GM18858 (cell line): ENCODE data around the gene RASA3.

ENCODE experiments used
- ATAC-seq: cut with Tn5 transposase; IDR thresholded peaks from one replicate; pipeline ENCODE4 v1.9.1; 2021; ENCODE audit not compliant: unreplicated experiment

The RASA3 gene

DNA sequence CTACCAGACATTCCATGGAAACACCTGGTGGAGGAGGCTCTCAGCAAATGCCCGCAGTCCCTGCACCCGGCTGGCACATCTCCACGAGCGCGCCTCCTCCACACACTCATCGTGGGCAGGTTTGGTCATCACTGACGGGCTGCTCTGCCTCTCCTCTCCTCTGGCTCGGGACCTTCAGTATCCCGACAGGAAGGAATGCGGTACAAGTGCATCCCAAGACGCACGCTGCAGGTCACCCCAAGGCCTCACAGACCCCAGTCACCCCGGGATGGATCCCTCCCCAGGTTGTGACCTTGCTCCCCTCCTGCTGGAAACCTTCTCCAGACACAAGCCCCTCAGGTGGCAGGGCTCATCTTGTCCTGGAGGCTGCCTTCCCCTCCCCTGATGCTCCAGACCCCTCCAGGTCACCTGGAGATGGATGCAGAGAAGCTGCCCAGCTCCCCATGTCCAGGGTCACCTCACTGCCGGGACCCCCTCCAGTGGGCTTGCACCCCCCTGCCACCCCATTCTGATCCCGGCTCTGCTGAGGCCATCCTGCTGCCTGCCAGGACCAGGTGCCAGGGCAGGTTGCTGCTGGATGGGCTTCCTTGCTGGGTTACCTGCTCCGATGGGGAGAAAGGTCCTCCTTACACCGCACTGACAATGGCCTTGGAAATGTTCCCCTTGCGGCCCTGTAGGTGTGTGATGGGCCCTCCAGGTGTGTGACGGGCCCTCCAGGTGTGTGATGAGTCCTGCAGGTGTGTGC, 188.4 kb downstream of the RASA3 start:
- no peak for ATAC-seq

DNA sequence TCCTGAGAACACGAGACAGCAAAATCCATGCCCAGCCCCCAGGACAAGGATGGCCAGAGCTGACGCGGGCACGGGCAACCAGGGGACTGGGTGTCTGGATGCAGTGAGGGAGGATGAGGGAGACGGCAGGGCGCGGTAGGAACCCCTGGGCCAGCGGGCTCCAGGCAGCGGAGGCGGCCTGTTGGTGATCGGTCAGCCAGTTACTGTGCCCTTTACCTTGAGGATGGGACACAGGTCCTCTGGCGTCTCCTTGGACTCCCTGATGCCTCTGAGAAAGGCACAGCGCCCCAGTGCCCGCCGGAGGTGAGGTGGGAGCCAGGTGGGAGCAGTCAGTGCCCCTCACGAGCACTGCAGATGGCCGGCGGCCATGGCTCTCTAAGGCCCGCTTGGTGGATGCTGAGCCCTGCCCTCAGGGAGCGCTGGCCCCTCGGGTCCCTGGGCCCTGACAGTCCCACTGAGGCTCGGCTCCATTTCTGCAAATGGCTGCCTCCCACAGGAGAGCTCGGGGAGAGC, 189.8 kb downstream of the RASA3 start:
- no peak for ATAC-seq

DNA sequence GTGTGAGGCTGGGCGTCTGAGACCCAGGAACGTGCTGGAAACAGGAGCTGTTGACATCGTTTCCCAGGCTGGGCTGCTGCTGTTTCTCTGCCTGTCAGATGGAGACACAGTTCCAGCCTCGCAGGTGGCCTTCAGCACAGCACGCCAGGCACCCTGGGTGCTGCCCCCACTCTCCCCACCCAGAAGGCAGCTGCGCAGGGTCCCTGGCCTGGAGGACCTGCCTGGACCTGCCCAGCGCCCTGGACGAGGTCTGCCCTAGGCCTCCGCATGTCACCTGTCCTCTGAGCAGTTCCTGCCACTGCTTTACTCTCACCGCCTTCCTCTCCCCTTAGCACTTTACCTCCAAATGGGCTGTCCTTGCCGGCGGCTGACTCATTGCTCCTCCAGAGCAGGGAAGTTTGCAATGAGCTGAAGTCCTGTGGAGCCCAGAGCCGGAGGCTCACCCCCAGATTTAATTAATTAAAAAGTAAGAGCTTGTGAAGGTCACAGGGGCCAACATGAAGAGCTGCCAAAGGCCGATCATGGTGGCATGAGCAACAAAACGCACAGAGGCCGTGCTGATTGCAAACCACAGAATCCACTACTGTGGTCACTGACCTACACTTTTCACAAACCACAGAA, 190.7 kb downstream of the RASA3 start:
- ATAC-seq, result no peak

DNA sequence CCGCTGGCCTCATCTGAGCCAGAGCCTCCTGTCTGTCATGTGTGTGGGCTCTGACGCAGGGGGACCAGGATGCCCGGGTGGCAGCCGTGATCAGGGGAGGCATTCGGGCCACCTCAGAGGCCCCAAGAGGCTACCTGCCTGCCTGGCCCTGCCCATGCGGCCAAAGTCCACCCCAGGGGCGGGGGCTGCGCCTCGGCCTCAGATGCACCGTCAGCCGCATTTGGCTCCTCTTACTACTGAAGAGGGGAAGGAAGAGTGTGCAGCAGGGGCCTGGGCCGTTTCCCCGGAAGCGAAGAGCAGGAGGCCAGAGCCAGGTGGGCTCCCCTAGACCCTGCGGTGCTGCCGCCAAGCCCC, 192.5 kb downstream of the RASA3 start:
- no peak for ATAC-seq

DNA sequence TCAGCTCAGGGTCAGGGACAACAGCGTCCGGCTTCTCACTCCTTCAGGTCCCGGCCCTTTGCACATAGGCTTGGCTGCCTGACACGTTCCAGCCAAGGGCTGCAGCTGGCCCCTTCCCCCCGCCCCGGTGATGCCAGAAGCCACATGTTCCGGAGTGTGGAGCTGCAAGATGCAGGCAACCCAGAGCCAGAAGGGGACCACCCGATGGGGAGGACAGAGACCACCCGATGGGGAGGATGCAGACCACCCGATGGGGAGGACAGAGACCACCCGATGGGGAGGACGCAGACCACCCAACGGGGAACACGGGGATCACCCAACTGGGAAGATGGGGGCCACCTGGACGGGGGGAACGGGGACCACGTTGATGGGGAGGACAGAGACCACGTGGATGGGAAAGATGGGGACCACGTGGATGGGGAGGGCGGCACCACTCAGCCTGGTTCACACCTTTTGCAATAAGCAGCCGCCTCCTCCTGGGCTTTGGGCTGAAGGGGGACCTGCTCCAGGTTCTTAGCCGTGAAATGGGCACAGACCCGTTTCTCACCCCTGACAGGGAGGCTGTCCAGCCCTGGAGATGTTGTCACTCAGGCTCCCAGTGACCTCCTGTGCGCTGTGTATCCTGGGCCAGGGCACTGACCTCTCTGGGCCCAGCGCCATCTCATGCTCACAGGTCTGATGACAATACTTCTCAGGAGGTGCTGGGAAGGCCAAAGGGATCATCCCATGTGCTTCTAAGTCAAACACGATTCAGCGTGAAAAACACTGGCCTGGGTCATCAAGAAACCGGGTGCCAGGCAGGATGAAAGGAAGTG, 193.1 kb downstream of the RASA3 start:
- no peak for ATAC-seq

DNA sequence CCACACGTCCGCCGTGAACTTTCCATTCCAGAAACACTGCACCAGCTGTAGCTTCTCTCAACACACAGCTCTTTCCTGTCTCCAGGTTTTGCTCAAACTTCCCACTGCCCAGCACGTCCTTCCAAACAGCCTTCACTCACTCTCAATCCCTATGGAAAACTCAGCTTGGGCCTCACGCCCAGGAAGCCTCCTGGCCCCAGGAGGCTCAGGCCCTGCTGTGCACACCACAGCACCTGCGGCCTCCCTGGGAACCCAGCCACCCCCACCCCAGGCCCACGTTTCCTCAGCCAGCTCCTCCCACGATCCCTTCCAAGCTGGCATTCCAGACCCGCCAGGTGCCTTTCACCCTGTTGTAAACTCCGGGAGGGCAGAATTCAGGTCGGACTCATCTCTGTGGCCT, 193.7 kb downstream of the RASA3 start:
- ATAC-seq, result no peak

DNA sequence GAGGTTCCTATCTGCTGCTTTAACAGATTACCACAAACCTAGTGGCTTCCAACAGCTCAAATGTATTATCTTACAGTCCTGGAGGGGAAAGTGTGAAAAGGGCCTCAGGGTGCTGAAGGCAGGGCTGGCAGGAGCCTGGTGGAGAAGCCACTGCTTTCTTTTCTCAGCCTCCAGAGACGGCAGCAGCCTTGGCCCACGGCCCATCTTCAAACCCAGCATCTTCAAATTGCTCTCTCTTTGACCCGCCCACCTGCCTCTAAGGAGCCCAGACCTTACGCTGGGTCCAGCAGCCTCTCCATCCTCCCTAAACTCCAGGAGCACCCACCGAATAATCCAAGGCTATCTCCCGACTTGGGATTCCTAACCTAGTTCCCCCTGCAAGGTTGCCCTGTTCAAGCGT, 194.2 kb downstream of the RASA3 start:
- ATAC-seq, result no peak

DNA sequence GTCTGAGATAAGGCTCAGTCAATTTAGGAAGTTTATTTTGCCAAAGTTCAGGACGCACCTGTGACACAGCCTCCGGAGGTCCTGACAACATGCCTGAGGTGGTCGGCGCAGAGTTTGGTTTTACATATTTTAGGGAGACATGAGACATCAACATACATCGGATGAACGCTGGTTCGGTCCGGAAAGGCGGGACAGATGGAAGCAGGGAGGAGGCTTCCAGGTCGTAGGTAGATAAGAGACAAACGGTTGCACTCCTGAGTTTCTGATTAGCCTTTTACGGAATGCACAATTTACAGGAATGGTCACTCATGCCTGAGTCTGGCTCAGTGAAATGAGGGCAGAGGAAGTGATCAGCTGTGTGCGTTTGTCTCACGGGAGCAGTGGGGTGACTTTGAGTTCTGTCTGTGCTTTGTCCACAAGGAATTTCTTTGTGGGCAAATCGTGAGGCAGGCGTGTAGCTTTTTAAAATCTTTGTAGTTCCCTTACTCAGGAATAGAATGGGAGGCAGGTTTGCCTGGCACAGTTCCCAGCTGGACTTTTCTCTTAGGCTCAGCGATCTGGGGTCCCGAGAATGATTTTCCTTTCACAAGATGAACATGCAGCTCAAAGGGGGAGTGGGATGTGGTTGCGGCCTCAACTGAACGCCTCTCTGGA, 194.8 kb downstream of the RASA3 start:
- ATAC-seq, result no peak

DNA sequence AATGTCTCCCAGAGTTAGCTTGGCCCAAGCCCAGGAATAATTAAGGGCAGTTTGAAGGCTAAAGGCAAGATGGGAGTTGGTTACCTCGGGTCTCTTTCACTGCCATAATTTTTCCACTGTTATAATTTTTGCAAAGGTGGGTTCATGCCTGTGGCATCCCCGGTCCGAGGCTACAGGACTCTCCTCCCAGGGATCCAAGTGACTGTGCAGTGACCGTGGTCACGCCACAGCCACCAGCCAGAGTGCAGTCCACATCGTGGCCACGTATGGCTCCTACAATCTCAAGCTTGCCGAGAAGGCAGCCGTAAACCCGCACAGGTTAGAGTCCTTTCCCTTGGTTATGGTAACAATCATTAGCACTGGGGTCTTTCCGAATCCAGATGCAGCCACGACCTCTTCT, 195.3 kb downstream of the RASA3 start:
- ATAC-seq, result no peak

DNA sequence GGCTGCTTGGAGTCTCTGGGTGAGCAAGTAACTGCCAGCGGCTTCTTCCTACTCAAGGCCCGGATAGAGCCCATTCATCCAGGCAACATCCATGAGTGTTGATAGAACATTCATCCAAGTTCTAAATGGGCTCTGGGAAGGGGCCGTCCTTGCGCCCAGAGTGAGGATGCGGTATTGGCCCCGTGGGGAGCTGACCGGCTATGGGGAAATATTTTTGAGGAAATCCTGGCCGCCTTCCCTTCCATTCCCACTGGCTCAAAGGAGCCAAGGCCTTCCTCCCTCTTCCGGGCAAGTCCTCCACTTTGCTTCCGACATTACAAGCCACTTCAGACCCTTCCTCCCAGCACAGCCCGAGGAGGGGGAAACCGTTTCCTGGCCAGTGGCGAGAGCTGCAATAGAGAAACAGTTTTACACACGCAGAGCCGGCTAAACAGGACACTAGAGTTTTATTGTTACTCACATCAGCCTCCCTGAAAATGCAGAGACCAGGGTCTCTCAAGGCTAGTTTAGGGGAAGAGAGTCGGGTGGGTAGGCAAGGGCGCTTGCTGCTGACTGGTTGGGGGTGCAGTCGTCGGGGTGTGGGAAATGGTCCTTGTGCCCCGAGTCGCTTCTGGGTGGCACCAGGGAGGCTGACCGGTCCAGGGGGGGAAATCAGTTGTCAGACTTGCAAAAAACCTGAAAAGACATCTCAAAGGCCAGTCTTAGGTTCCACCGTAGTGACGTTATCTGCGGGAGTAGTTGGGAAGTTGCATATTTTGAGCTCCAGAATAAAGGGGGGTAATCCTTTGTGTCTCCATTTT, 196.1 kb downstream of the RASA3 start:
- no peak for ATAC-seq

DNA sequence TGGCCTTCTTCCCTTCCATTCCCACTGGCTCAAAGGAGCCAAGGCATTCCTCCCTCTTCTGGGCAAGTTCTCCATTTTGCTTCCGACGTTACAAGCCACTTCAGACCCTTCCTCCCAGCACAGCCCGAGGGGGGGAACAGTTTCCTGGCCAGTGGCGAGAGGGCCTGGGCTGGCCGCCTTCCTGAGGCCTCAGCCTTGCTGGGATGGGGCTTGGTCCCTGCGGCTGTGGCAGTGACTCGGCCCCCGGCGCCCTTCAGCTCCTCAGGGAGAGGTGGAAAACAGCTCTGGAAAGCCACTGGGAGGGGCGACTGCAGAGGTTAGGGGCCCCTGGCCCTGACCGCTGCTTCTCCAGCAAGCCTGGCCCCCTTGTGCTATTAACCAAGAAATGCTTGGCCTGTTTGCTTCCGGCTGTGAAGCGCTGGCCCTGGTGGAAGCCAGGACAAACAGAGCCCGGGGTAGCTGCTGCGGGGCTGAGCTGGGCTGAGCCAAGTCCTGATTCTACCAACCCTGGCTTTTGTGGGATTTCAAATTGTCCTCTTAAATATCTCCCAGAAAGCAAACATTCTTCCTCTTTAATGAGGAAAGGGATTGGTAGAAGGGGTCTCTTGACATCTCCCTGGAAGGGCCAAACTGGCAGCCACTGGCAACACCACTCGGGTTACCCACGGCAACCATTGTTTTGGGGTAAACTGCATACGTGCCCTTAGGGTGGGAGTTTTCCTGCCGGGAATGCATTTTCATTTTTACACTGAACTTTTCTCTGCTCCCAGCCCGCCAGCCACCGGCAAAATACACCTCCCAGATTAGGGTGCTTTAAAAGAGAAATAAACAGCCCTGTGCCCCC, 197.2 kb downstream of the RASA3 start:
- ATAC-seq, result no peak

DNA sequence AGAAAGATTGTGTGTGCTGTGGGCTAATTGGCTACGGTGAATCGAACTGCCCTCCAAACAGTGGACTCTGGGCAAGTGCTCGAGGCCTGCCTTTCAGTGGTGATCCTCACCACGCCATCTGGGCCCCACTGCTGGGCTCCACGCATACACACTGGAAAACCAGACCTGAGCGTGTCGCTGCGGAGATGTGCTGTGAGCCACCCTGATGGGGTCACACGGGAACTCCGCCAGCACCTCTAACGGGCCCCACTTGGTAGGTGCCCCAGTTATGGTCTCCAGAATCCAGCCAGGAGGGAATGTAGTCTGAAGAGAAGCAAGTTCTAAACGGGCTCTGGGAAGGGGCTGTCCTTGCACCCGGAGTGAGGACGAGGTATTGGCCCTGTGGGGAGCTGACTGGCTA, 197.8 kb downstream of the RASA3 start:
- no peak for ATAC-seq

DNA sequence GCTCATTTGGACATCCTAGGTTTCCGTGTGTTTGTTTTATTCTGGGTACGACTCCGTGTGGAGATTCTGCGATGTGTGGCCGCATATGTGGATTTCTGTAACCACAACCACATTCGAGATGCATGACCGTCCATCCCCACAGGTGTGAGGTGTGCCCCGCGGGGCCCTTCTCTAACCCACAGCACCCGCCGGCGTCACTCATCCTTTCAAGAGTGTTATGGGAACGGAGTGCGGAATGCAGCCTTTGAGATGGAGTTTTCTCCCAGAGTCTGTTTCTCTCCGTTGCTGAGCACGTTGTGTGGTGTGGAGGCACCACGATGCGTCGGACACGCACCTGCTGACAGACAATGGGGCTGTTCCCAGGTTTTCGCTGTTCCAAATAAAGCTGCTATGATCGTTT, 198.5 kb downstream of the RASA3 start:
- no peak for ATAC-seq

DNA sequence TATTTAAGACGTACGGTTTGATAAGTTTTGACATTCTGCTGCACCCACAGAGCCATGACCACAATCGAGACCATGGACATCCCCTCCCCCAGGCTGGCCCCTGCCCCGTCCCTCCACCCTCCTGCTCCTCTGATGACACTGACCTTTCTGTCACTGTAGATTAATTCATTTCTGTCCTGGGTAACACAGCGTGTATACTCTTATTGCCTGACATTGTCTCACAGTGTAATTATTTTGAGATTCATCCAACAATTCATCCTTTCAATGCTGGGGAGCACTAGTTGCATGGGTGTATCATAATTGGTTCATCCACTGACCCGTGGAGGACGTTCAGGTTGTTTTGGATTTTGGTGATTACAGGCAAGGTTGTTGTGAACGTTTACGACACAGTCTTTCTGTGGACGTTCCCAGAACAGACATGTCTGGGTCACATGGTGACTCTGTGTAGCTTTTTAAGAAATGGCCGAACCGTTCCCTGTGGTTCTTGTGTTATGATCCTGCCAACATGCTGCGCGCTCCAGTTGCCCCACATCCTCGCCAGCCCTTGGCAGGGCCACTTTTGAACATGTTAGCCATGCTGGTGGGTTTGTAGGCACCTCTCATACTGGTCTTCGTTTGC, 200.5 kb downstream of the RASA3 start:
- ATAC-seq, result no peak

DNA sequence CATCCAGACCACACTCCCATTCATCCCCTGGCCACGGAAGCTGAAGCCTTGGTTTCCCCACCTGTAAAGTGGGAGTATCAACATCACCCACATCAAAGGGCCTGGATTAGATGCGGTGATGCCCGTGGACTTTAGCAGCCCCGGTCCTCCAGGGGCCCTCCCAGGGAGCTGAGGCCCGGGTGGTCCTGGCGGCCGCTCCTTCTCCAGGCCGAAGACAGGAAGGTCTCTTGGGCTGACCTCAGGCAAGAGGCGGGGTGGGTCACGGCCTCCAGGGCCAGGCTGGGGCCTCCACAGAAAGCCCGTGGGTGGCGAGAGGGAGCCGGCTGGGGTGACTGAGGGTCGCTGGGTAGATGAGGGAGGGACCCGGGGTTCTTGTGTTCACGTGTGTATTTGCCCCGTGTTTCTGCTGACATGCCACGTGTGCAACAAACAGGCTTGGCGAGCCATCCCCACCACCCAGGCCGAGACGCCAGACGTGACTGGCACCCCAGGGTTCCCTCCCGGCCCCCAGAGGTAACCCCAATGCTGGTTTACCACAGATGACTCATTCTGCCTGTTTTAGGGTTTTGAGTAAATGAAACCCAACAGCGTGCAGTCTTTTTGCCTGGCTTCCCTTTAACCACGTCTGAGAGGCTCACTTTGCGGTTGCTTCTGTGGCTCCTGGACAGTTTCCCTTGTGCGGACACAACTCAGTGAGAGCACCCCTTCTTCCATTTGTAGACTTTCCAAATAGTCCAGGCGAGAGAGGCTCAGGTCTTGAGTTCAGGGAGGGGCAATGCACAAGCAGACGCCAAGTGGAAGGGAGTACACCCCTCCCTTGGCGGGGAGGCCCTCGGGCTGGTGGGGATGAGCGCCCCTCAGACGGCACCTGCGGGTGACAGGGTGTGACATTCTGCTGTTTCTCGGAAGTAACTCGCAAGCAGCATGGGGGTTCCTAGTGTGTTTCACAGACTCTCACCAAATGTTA, 201.5 kb downstream of the RASA3 start:
- no peak for ATAC-seq

DNA sequence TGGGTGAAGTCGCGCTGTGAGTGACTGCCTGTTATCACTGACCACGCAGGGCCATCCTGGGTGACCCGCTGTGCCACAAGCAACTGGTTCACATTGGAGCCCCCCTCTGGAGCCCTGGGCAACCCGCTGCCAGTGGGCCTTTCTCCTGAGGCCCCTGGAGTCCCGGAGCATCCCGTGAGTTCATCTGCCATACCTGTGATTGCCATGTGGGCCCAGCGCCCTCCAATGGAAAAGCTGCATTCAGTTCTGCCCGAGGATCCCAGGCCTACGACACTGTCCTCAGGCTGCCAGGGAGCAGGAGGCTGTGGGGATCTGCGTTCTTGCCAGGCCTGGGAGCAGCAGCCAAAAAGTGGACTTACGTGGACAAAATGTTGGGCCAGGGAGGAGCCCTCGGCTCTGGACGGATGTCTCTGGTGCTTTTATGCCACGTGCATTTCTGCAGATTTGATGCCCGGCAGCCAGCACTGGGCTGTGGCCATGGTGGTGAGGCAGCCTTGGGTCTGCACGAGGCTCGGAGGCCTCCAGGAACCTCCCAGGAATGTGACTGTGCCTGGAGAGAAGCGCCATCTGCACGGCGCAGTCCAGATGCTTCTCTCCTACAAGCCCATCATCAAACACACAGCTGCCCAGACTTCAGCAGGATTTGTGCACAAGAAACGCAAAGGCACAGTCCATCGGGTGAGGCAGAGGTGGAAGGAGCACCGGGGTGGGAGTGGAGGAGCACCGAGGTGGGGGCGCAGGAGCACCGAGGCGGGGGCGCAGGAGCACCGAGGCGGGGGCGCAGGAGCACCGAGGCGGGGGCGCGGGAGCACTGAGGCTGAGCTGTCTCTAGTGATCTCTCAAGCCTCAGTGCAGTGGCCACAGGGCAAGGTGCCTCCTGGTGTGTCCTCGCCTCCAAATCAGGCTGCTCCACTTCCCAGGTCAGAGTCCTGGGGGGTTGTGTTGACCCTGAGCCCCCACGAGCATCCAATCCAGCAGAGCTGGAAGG, 202.5 kb downstream of the RASA3 start:
- no peak for ATAC-seq
